ENCODE measurements around the gene AQP10.
"Not testable (repeated sequence)": the region's sequence is repeated elsewhere in the genome, so short reads cannot be mapped to it uniquely, and the experiment has no call there.

AQP10 gene

DNA sequence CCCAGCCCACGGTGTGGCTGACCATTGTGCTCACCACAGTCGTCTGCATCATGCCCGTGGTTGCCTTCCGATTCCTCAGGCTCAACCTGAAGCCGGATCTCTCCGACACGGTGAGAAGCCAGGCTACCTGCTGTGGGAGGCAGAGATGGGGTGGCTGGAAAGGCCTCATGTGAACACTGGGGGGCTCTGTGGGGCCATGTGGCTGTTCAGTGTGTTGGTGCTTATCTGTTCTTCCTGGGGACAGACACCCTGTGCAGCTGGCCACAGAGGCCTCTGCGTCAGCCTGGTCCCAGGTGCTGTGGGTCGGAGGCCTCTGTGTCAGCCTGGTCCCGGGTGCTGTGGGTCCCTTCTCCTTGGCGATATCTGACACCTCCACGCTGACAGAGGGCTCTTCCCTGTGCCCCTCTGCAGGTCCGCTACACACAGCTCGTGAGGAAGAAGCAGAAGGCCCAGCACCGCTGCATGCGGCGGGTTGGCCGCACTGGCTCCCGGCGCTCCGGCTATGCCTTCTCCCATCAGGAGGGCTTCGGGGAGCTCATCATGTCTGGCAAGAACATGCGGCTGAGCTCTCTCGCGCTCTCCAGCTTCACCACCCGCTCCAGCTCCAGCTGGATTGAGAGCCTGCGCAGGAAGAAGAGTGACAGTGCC lies 27.7 kb downstream of the AQP10 start:
- Histone ChIP-seq H3K27me3 (ENCODE audit: control insufficient read depth in 1 of 2, insufficient read depth in 2 of 2, low read length in 2 of 2) (no peaks in the 10 kb centered on the region), H3K9me3 (ENCODE audit: low read length) (no peaks in the 10 kb centered on the region), H3K4me1 (ENCODE audit: insufficient read depth, low read length) (peaks cover 12% of the 10 kb centered on the region), H3K9ac (ENCODE audit: low read length) (no peak overlapping the region), H3K36me3 (ENCODE audit: insufficient read depth, low read length) (peaks cover 44% of the 10 kb centered on the region), H3K27ac (ENCODE audit: low read depth, low read length) (no peak overlapping the region), H3K4me3 (ENCODE audit: low read depth in 1 of 2, low read length in 2 of 2) (no peak overlapping the region)

DNA sequence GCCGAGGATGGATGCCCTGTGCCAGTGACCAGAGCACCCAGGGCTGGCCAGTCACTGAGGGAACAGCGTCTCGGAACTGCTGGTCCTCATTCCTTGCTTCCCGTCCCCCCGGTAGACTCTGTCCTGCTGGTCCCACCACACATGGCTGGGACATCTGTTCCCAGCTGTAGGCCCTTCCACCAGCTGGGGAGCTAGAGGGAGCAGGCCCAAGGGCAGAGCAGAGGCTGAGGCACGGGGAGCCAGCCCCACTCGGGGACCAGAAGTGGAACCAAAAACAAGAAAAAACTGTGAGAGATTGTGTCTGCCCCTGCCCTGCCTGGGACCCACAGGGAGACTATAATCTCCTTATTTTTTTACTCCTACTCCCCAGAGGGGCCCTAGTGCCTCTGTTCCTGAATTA lies 28.2 kb downstream of the AQP10 start:
- Histone ChIP-seq H3K27ac (ENCODE audit: low read depth, low read length) (no peak overlapping the region), H3K9me3 (ENCODE audit: low read length) (no peaks in the 10 kb centered on the region), H3K9ac (ENCODE audit: low read length) (no peak overlapping the region), H3K27me3 (ENCODE audit: control insufficient read depth in 1 of 2, insufficient read depth in 2 of 2, low read length in 2 of 2) (no peaks in the 10 kb centered on the region), H3K4me1 (ENCODE audit: insufficient read depth, low read length) (peaks cover 15% of the 10 kb centered on the region), H3K36me3 (ENCODE audit: insufficient read depth, low read length) (peaks cover 38% of the 10 kb centered on the region), H3K4me3 (ENCODE audit: low read depth in 1 of 2, low read length in 2 of 2) (no peak overlapping the region)

DNA sequence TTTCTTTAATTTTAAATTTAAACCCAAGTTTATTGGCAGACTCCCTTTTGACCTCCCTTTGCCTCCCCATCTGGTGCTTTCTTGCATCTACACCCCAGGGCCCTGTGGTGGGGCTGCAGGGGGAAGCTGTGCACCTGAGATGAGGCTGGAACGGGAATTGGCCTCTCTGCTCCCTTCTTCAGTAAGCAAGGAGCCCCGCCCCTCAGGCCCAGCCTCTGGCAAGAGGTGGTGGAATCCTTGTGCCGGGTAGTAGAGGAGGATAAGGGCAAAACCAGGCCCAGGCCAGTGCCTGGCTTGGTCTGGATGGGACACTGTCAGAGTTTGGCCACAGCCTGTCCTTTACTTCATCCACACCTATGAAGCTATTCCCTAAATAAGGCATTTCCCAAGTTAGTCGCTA lies 29.5 kb downstream of the AQP10 start:
- Histone ChIP-seq H3K9ac (ENCODE audit: low read length) (no peak overlapping the region), H3K36me3 (ENCODE audit: insufficient read depth, low read length) (peaks cover 26% of the 10 kb centered on the region), H3K27ac (ENCODE audit: low read depth, low read length) (no peak overlapping the region)

DNA sequence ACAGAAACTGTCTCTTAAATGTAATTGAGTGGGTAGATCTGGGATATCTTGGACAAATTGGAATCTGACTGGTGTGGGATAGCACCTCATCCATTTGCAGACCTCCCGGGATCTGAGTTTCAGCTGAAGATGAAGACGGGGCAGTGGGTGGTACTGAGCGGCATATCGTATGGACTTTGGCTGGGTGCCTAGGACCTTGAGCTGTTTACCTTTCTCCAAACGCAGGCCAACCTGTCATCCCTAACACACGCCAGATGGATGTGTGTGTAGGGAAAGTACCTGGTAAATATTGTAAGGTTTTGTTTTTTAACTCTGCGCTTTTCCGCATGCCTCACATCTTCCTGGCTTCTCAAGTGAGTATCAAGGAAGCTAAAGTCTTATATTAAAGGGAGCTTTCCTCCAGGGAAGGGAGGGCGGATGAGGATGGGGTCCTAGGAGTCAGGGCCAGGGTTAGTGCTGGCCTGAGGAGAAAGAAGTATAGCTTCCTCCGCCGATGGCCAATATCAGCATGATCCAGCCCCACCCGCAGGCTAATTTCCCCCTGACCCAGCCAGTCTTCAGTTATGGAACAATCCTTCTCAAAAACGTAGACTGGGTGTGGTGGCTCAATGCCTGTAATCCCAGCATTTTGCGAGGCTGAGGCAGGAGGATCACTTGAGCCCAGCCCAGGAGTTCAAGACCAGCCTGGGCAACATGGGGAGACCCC lies 30.6 kb downstream of the AQP10 start:
- no peaks in the 10 kb centered on the region for H3K27me3 ChIP-seq (ENCODE audit: control insufficient read depth in 1 of 2, insufficient read depth in 2 of 2, low read length in 2 of 2)
- no peak overlapping the region for H3K4me3 ChIP-seq (ENCODE audit: low read depth in 1 of 2, low read length in 2 of 2)
- H3K36me3 ChIP-seq (ENCODE audit: insufficient read depth, low read length), result peaks cover 14% of the 10 kb centered on the region
- H3K9me3 ChIP-seq (ENCODE audit: low read length), result no peaks in the 10 kb centered on the region
- H3K4me1 ChIP-seq (ENCODE audit: insufficient read depth, low read length), result peaks cover 15% of the 10 kb centered on the region
- H3K27ac ChIP-seq (ENCODE audit: low read depth, low read length), result no peak overlapping the region
- no peak overlapping the region for H3K9ac ChIP-seq (ENCODE audit: low read length)

More for the DNA sequence above, 29.5 kb downstream of the AQP10 start:
- peaks cover 15% of the 10 kb centered on the region for H3K4me1 ChIP-seq (ENCODE audit: insufficient read depth, low read length)
- no peaks in the 10 kb centered on the region for H3K9me3 ChIP-seq (ENCODE audit: low read length)
- H3K4me3 ChIP-seq (ENCODE audit: low read depth in 1 of 2, low read length in 2 of 2), result no peak overlapping the region
- no peaks in the 10 kb centered on the region for H3K27me3 ChIP-seq (ENCODE audit: control insufficient read depth in 1 of 2, insufficient read depth in 2 of 2, low read length in 2 of 2)

DNA sequence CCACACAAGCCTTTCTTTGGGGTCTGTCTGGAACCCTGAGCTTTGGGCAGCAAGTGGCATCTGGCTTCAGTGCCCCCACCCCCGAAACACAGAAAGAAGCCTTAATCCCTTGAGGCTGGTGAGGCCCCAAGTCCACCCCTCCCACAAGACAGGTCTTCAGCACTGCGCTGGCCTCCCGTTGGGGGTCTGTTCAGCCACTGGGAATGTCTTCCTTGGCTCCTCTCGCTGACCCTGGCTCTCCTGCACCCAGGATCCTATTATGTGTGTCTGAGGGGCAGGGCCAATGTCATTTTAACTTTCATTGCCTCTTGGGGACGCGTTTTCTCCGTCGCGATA lies 31.3 kb downstream of the AQP10 start:
- peak overlapping the region; percentile 30 to 63 for H3K4me3 ChIP-seq (ENCODE audit: low read depth in 1 of 2, low read length in 2 of 2)
- H3K9ac ChIP-seq (ENCODE audit: low read length), result no peak overlapping the region

DNA sequence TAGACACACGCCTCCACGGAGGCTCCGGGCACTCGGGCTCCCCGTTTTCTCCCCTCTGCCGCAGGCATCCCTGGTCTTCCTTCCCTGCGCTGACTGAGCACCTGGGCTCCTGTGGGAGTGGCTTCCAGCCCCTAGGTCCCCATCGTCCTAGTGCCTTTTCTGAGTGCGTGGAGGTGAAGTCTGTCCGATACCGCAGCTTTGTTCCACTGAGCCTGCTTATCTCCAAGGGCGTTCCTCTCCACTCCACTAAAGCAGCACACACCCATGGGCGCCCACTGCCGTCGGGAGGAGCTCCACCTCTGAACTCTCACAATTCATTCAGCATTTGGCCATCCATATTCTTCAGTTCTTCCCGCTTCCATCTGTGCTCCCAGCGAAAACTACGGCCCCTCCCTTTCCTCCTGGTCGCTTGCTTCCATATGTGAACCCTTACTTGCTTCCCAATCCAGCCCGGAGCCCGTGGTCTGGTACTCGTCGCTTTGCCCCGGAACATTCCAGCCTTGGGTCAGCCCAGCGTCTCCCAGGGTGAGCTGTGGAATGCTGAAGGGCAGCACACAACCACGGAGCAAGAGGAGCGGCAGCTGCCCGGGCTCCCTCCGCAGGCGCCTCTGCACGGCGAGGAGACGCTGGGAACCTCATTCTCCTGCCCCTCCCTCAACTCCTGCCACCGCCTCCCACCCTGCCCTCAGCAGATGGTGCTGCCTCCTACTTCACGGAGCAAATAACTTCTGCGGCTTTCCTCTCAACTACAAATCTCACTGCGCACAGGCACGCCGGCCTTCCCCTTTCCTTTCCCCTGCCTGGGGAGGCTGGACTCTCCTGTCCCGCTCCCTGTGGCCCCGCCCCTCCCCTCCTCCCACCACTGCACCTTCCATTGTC lies 31.9 kb downstream of the AQP10 start:
- H3K9ac ChIP-seq (ENCODE audit: low read length), result no peak overlapping the region
- H3K9me3 ChIP-seq (ENCODE audit: low read length), result no peaks in the 10 kb centered on the region
- no peak overlapping the region for H3K27ac ChIP-seq (ENCODE audit: low read depth, low read length)
- H3K27me3 ChIP-seq (ENCODE audit: control insufficient read depth in 1 of 2, insufficient read depth in 2 of 2, low read length in 2 of 2), result no peaks in the 10 kb centered on the region
- H3K4me3 ChIP-seq (ENCODE audit: low read depth in 1 of 2, low read length in 2 of 2), result peak overlapping the region; percentile 30 to 63
- H3K36me3 ChIP-seq (ENCODE audit: insufficient read depth, low read length), result peaks cover 13% of the 10 kb centered on the region
- H3K4me1 ChIP-seq (ENCODE audit: insufficient read depth, low read length), result peaks cover 15% of the 10 kb centered on the region

More for the DNA sequence above, 31.3 kb downstream of the AQP10 start:
- H3K27ac ChIP-seq (ENCODE audit: low read depth, low read length), result no peak overlapping the region
- no peaks in the 10 kb centered on the region for H3K27me3 ChIP-seq (ENCODE audit: control insufficient read depth in 1 of 2, insufficient read depth in 2 of 2, low read length in 2 of 2)
- peaks cover 13% of the 10 kb centered on the region for H3K36me3 ChIP-seq (ENCODE audit: insufficient read depth, low read length)
- peaks cover 15% of the 10 kb centered on the region for H3K4me1 ChIP-seq (ENCODE audit: insufficient read depth, low read length)
- no peaks in the 10 kb centered on the region for H3K9me3 ChIP-seq (ENCODE audit: low read length)

DNA sequence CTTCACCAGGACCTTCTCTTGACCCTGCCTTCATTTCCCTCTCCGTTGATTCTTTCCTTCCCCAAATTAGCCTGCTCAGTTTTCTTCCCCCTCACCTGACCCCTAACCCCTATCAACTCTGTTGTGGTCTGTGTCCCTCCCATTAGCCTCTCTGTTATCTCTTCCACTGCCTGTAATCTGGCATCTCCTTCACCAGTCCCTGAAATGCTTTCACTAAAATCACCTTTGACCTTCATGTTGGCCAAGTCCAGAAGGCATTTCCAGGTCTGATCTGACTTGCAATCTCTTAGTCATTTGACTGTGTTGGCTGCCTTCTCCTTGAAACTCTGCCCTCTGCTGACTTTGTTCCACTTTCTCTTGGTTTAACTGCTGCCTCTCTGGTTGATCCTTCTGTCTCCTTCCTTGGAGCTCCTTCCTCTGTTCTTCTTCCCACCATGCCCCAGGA lies 32.6 kb downstream of the AQP10 start:
- no peak overlapping the region for H3K9ac ChIP-seq (ENCODE audit: low read length)
- H3K27ac ChIP-seq (ENCODE audit: low read depth, low read length), result no peak overlapping the region
- peaks cover 15% of the 10 kb centered on the region for H3K4me1 ChIP-seq (ENCODE audit: insufficient read depth, low read length)
- peaks cover 13% of the 10 kb centered on the region for H3K36me3 ChIP-seq (ENCODE audit: insufficient read depth, low read length)
- H3K4me3 ChIP-seq (ENCODE audit: low read depth in 1 of 2, low read length in 2 of 2), result peak overlapping the region in 1 of 2 donors; percentile 63
- H3K27me3 ChIP-seq (ENCODE audit: control insufficient read depth in 1 of 2, insufficient read depth in 2 of 2, low read length in 2 of 2), result no peaks in the 10 kb centered on the region
- no peaks in the 10 kb centered on the region for H3K9me3 ChIP-seq (ENCODE audit: low read length)

DNA sequence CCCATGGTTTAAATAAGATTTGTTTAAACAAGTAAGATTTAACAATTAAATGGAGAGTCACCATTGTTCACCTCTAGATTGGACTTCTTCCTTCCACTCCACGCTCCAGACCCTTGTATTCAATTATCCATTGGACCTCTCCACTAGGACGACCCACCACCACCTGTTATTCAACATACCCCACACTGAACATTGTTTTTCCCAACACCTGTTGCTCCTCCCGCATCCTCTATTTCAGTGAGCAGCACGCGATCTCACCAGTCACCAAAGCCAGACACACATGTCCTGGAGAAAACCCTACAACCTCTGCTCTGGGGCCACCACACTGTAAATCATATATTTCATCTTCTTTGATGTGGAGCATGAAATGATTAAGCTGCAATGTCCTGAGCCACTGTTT lies 33.1 kb downstream of the AQP10 start:
- Histone ChIP-seq H3K27ac (ENCODE audit: low read depth, low read length) (no peak overlapping the region), H3K36me3 (ENCODE audit: insufficient read depth, low read length) (peaks cover 9% of the 10 kb centered on the region), H3K27me3 (ENCODE audit: control insufficient read depth in 1 of 2, insufficient read depth in 2 of 2, low read length in 2 of 2) (no peaks in the 10 kb centered on the region), H3K4me1 (ENCODE audit: insufficient read depth, low read length) (peaks cover 15% of the 10 kb centered on the region), H3K4me3 (ENCODE audit: low read depth in 1 of 2, low read length in 2 of 2) (no peak overlapping the region), H3K9me3 (ENCODE audit: low read length) (no peaks in the 10 kb centered on the region), H3K9ac (ENCODE audit: low read length) (no peak overlapping the region)

DNA sequence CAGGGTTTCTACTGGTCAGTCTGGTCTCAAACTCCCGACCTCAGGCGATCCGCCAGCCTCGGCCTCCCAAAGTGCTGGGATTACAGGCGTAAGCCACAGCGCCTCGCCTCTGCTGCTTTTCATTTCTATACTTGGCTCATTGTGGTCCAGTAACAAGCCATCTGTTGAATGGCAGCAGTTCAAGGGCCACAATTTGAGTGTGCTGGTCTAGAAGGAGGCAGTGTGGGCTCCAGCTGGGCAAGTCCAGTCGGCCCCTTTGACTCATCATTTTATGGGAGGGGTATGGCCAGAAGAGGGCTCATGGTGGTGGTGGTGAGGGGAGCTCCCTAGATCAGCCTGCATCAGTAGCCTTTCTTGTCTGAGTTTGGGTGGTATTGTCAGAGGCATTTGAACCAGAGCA lies 37.6 kb downstream of the AQP10 start:
- no peak overlapping the region for H3K27ac ChIP-seq (ENCODE audit: low read depth, low read length)
- H3K36me3 ChIP-seq (ENCODE audit: insufficient read depth, low read length), result no peaks in the 10 kb centered on the region
- H3K9ac ChIP-seq (ENCODE audit: low read length), result no peak overlapping the region
- H3K9me3 ChIP-seq (ENCODE audit: low read length), result no peaks in the 10 kb centered on the region
- peaks cover 4% of the 10 kb centered on the region for H3K4me1 ChIP-seq (ENCODE audit: insufficient read depth, low read length)
- no peaks in the 10 kb centered on the region for H3K27me3 ChIP-seq (ENCODE audit: control insufficient read depth in 1 of 2, insufficient read depth in 2 of 2, low read length in 2 of 2)
- no peak overlapping the region for H3K4me3 ChIP-seq (ENCODE audit: low read depth in 1 of 2, low read length in 2 of 2)

DNA sequence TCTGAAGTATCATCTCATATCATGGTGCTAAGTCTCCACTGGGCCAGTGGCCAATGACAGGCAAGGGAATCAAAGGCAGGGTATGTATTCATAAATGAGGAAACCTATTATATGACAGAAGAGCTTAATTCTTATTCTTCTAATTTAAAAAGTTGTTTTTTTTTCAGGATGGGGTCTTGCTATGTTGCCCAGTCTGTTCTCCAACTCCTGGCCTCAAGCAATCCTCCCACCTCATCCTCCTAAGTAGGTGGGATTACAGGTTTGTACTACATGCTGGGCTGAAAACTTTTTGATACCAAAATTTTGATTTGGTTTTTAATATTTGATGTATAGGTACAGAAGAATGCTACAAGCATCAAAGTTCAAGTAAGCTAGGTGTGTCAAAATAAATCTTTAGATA lies 39.4 kb downstream of the AQP10 start:
- H3K4me3 ChIP-seq (ENCODE audit: low read depth in 1 of 2, low read length in 2 of 2), result no peak overlapping the region
- H3K27me3 ChIP-seq (ENCODE audit: control insufficient read depth in 1 of 2, insufficient read depth in 2 of 2, low read length in 2 of 2), result no peaks in the 10 kb centered on the region
- H3K27ac ChIP-seq (ENCODE audit: low read depth, low read length), result no peak overlapping the region
- H3K9me3 ChIP-seq (ENCODE audit: low read length), result no peaks in the 10 kb centered on the region
- H3K4me1 ChIP-seq (ENCODE audit: insufficient read depth, low read length), result no peaks in the 10 kb centered on the region
- H3K9ac ChIP-seq (ENCODE audit: low read length), result no peak overlapping the region
- H3K36me3 ChIP-seq (ENCODE audit: insufficient read depth, low read length), result no peaks in the 10 kb centered on the region

DNA sequence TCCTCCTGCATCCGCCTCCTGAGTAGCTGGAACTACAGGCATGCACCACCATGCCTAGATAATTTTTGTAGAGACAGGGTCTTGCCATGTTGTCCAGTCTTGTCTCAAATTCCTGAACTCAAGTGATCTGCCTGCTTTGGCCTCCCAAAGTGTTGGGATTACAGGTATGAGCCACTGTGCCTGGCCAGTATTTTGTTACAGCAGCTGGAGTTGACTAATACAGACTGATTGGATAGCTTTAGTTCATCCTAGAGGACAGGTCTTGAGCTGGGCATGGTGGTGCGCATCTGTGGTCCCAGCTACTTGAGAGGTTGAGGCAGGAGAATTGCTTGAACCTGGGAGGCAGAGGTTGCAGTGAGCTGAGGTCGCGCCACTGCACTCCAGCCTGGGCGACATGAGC lies 40.0 kb downstream of the AQP10 start:
- H3K9ac ChIP-seq (ENCODE audit: low read length); H3K27me3 ChIP-seq (ENCODE audit: control insufficient read depth in 1 of 2, insufficient read depth in 2 of 2, low read length in 2 of 2); H3K9me3 ChIP-seq (ENCODE audit: low read length); H3K36me3 ChIP-seq (ENCODE audit: insufficient read depth, low read length); H3K27ac ChIP-seq (ENCODE audit: low read depth, low read length); H3K4me1 ChIP-seq (ENCODE audit: insufficient read depth, low read length); H3K4me3 ChIP-seq (ENCODE audit: low read depth in 1 of 2, low read length in 2 of 2): not testable (repeated sequence)

Measured in muscle layer of colon (tissue), 2 donors.